Ishikawa (cell line): ENCODE data around the gene CPEB4.

Experiments
- EP300 ChIP-seq: IDR thresholded peaks from 2 replicates; pipeline ENCODE4 v1.6.1; 2012; ENCODE audit warnings: borderline replicate concordance
- NFIC ChIP-seq: IDR thresholded peaks from 2 replicates; pipeline ENCODE4 v1.6.1; 2012
- TCF12 ChIP-seq: IDR thresholded peaks from 2 replicates; pipeline ENCODE4 v1.6.1; 2012; ENCODE audit warnings: low read depth
- TF ChIP-seq, protein P1 (sequence below): IDR thresholded peaks from 2 replicates; pipeline ENCODE4 v1.6.1; 2012; ENCODE audit warnings: low read depth, mild to moderate bottlenecking

DNA sequence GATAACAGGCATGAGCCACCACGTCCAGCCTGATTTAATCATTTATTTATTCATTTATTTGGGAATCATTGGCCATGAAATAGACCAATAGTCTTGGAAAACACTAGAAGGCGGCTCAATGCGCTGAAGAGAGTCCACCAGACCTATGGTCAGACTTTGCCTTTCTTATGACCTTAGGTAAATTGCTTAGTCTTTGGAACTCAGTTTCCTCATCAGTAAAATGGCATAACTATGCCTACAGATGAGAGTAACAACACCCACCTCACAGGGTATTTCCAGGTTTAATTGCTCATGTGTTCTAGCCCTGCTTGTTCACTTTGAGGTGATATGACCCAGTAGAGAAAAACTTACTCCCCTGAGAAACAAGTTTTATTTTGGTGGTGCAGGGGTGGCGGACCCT lies 38.2 kb upstream of the CPEB4 start:
- TF ChIP-seq NFIC (no peak), EP300 (no peak), TCF12 (no peak)
- TF ChIP-seq, protein P1, sequence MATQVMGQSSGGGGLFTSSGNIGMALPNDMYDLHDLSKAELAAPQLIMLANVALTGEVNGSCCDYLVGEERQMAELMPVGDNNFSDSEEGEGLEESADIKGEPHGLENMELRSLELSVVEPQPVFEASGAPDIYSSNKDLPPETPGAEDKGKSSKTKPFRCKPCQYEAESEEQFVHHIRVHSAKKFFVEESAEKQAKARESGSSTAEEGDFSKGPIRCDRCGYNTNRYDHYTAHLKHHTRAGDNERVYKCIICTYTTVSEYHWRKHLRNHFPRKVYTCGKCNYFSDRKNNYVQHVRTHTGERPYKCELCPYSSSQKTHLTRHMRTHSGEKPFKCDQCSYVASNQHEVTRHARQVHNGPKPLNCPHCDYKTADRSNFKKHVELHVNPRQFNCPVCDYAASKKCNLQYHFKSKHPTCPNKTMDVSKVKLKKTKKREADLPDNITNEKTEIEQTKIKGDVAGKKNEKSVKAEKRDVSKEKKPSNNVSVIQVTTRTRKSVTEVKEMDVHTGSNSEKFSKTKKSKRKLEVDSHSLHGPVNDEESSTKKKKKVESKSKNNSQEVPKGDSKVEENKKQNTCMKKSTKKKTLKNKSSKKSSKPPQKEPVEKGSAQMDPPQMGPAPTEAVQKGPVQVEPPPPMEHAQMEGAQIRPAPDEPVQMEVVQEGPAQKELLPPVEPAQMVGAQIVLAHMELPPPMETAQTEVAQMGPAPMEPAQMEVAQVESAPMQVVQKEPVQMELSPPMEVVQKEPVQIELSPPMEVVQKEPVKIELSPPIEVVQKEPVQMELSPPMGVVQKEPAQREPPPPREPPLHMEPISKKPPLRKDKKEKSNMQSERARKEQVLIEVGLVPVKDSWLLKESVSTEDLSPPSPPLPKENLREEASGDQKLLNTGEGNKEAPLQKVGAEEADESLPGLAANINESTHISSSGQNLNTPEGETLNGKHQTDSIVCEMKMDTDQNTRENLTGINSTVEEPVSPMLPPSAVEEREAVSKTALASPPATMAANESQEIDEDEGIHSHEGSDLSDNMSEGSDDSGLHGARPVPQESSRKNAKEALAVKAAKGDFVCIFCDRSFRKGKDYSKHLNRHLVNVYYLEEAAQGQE: no peak
